ENCODE data around the gene SLC46A2. TPM values are rescaled to one million over a fixed set of nuclear protein-coding genes. Genes with fewer than 3 reads are reported as not detected.

The SLC46A2 gene
- total RNA-seq, 2 donors from 2014 or later = not detected

DNA sequence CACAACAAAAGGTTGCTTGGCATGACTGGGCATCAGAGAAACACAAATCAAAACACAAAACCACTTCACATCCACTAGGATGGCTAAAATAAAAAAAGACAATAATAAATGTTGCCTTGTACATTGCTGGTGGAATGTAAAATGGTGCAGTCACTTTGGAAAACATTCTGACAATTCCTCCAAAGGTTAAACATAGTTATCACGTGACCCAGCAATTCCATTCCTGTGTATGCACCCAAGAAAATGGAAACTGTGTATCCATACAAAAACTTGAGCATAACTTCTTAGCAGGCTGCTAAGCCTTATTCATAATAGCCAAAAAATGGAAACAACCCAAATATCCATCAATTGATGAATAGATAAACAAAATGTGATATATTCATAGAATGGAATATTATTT, 10.2 kb upstream of the SLC46A2 start:
- H3K4me1 Mint-ChIP-seq = no peaks in the 10 kb centered on the region
- no peaks in the 10 kb centered on the region for H3K9me3 Mint-ChIP-seq
- peaks cover 15% of the 10 kb centered on the region for H3K27me3 ChIP-seq (ENCODE audit: control insufficient read depth, insufficient read depth, low read length, poor library complexity, severe bottlenecking)
- no peak overlapping the region for H3K27ac Mint-ChIP-seq
- DNase-seq = no peak
- TF ChIP-seq, protein P1, sequence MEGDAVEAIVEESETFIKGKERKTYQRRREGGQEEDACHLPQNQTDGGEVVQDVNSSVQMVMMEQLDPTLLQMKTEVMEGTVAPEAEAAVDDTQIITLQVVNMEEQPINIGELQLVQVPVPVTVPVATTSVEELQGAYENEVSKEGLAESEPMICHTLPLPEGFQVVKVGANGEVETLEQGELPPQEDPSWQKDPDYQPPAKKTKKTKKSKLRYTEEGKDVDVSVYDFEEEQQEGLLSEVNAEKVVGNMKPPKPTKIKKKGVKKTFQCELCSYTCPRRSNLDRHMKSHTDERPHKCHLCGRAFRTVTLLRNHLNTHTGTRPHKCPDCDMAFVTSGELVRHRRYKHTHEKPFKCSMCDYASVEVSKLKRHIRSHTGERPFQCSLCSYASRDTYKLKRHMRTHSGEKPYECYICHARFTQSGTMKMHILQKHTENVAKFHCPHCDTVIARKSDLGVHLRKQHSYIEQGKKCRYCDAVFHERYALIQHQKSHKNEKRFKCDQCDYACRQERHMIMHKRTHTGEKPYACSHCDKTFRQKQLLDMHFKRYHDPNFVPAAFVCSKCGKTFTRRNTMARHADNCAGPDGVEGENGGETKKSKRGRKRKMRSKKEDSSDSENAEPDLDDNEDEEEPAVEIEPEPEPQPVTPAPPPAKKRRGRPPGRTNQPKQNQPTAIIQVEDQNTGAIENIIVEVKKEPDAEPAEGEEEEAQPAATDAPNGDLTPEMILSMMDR (conservative IDR thresholded peaks at IDR 0.05) = no peak
- WGBS, 2 experiments (ENCODE audit: insufficient coverage in 1 of 2, insufficient read length in 1 of 2) = 85% methylated on average over 1 of the region's 1 CpG; no CpG with 5 or more reads in 1 of the 2 experiments
- H3K27ac ChIP-seq (ENCODE audit: low read depth, low read length) = no peak overlapping the region
- H3K36me3 Mint-ChIP-seq (ENCODE audit: low read depth) = no peaks in the 10 kb centered on the region
- peaks cover 37% of the 10 kb centered on the region for H3K27me3 Mint-ChIP-seq (ENCODE audit: insufficient read depth)
- H3K4me3 ChIP-seq (ENCODE audit: low read length) = no peak overlapping the region
- no peaks in the 10 kb centered on the region for H3K36me3 ChIP-seq (ENCODE audit: control insufficient read depth, insufficient read depth, low read length)
- H3K9ac ChIP-seq (ENCODE audit: extremely low read depth, low read length, poor library complexity, severe bottlenecking) = no peak overlapping the region
- no peaks in the 10 kb centered on the region for H3K4me1 ChIP-seq (ENCODE audit: control insufficient read depth, insufficient read depth, low read length)
- no peak overlapping the region for H3K4me3 Mint-ChIP-seq
- H3K9me3 ChIP-seq (ENCODE audit: control insufficient read depth, low read length) = no peaks in the 10 kb centered on the region

DNA sequence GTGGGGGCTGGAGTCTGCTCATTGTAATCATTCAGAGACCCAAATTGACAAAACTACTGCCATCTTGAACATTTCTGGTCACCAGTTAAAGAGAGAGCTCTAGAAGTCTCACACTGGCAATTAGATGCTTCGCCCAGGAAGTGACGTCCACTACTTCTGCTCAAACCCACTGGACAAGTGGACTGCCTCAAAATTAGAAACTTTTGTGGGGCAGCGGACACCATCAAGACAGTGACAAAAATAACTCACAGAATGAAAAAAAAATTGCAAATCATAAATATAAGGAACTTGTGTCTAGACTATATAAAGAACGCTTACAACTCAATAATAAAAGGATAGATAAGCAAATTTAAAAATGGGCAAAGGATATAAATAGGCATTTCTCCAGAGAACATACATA, 9.8 kb upstream of the SLC46A2 start:
- Mint-ChIP-seq H3K4me1 (no peaks in the 10 kb centered on the region), H3K4me3 (no peak overlapping the region), H3K27ac (no peak overlapping the region), H3K36me3 (ENCODE audit: low read depth) (no peaks in the 10 kb centered on the region), H3K9me3 (no peaks in the 10 kb centered on the region), H3K27me3 (ENCODE audit: insufficient read depth) (peaks cover 37% of the 10 kb centered on the region)
- H3K27me3 ChIP-seq (ENCODE audit: control insufficient read depth, insufficient read depth, low read length, poor library complexity, severe bottlenecking) = peaks cover 15% of the 10 kb centered on the region
- 81 to 94% methylated on average over 2 to 3 of the region's 4 CpGs for WGBS, 2 experiments (ENCODE audit: insufficient coverage in 1 of 2, insufficient read length in 1 of 2)
- H3K9me3 ChIP-seq (ENCODE audit: control insufficient read depth, low read length) = no peaks in the 10 kb centered on the region
- H3K4me1 ChIP-seq (ENCODE audit: control insufficient read depth, insufficient read depth, low read length) = no peaks in the 10 kb centered on the region
- H3K36me3 ChIP-seq (ENCODE audit: control insufficient read depth, insufficient read depth, low read length) = no peaks in the 10 kb centered on the region
- DNase-seq = no peak
- H3K9ac ChIP-seq (ENCODE audit: extremely low read depth, low read length, poor library complexity, severe bottlenecking) = no peak overlapping the region
- TF ChIP-seq, protein P1 (conservative IDR thresholded peaks at IDR 0.05) = no peak
- H3K4me3 ChIP-seq (ENCODE audit: low read length) = no peak overlapping the region
- no peak overlapping the region for H3K27ac ChIP-seq (ENCODE audit: low read depth, low read length)

DNA sequence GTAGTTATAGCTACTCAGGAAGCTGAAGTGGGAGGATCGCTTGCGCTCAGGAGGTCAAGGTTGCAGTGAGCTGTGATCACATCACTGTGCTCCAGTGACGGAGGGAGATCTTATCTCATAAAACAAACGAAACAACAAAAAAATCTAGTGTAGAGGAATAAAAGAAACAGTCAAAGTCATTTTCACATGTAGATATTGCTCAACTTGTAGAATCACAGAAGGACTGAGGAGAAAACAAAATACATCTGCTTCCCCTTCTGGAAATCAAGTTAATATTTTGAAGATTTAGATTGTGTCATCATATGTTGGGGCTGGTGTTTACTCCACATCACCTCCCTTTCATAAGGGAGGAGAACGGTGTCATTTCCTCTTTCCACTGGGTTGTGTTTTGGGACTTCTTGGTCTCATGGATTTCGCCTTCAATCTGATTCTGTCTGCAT, 8.2 kb upstream of the SLC46A2 start:
- Mint-ChIP-seq H3K27ac (no peak overlapping the region), H3K4me3 (no peak overlapping the region), H3K4me1 (no peaks in the 10 kb centered on the region), H3K27me3 (ENCODE audit: insufficient read depth) (peaks cover 41% of the 10 kb centered on the region), H3K9me3 (no peaks in the 10 kb centered on the region), H3K36me3 (ENCODE audit: low read depth) (no peaks in the 10 kb centered on the region)
- no peaks in the 10 kb centered on the region for H3K4me1 ChIP-seq (ENCODE audit: control insufficient read depth, insufficient read depth, low read length)
- H3K9ac ChIP-seq (ENCODE audit: extremely low read depth, low read length, poor library complexity, severe bottlenecking) = no peak overlapping the region
- no peak overlapping the region for H3K27ac ChIP-seq (ENCODE audit: low read depth, low read length)
- H3K4me3 ChIP-seq (ENCODE audit: low read length) = no peak overlapping the region
- H3K27me3 ChIP-seq (ENCODE audit: control insufficient read depth, insufficient read depth, low read length, poor library complexity, severe bottlenecking) = peaks cover 15% of the 10 kb centered on the region
- no peaks in the 10 kb centered on the region for H3K36me3 ChIP-seq (ENCODE audit: control insufficient read depth, insufficient read depth, low read length)
- WGBS, 2 experiments (ENCODE audit: insufficient coverage in 1 of 2, insufficient read length in 1 of 2) = 80 to 82% methylated on average over 1 to 6 of the region's 6 CpGs
- no peaks in the 10 kb centered on the region for H3K9me3 ChIP-seq (ENCODE audit: control insufficient read depth, low read length)
- DNase-seq = no peak
- TF ChIP-seq, protein P1 (conservative IDR thresholded peaks at IDR 0.05) = no peak
